Measurements from ENCODE around the gene SOS2. TPM values are rescaled to one million over a fixed set of nuclear protein-coding genes. Genes with fewer than 3 reads are reported as not detected.

SOS2 gene
- total and polyA plus RNA-seq, 10 of the 15 experiments (the other 5 are each of a cell fraction or from before 2014, with no cell fraction given): 2.1 to 16.8 (median 8.4) TPM

GRCh38 chr14:50089208-50089607 lies 142.2 kb downstream of the SOS2 start (continued):
- TF ChIP-seq PAX8 (IDR thresholded peaks at IDR 0.05): no peak
- no peak for TF ChIP-seq MEF2A (IDR thresholded peaks at IDR 0.05; ENCODE audit: insufficient read depth, low read depth, low read length)
- TF ChIP-seq ZBTB4 (CRISPR knock-in tag; IDR thresholded peaks at IDR 0.05): no peak
- TF ChIP-seq SKIL (IDR thresholded peaks at IDR 0.05; ENCODE audit: low read depth, poor library complexity, severe bottlenecking): no peak
- no peak for TF ChIP-seq IRF3 (IDR thresholded peaks at IDR 0.05)
- no peak for TF ChIP-seq E2F4 (IDR thresholded peaks at IDR 0.05; ENCODE audit: low read depth, low read length)
- no peak for TF ChIP-seq MEF2B (IDR thresholded peaks at IDR 0.05; ENCODE audit: partially characterized antibody, poor library complexity, severe bottlenecking)
- no peak for TF ChIP-seq SMARCA5 (IDR thresholded peaks at IDR 0.05)
